HepG2 (cell line): ENCODE results near the gene G0S2. TPM values are rescaled to one million over a fixed set of nuclear protein-coding genes. Genes with fewer than 3 reads are reported as not detected.

Experiments used
- ISX ChIP-seq: sonication (generic); formaldehyde crosslinking; conservative IDR thresholded peaks from 2 replicates; pipeline ENCODE4 v1.5.0; 2020; ENCODE audit warnings: missing genetic modification reagents
- PHF21A ChIP-seq: sonication (generic); formaldehyde crosslinking; IDR thresholded peaks from 2 replicates; pipeline ENCODE4 v1.5.0; 2020; ENCODE audit warnings: mild to moderate bottlenecking, missing genetic modification reagents
- RFXAP ChIP-seq: sonication (generic); formaldehyde crosslinking; IDR thresholded peaks from 2 replicates; pipeline ENCODE4 v1.4.0; 2020; ENCODE audit warnings: missing genetic modification reagents, borderline replicate concordance
- TEAD2 ChIP-seq: sonication (generic); formaldehyde crosslinking; IDR thresholded peaks from 2 replicates; pipeline ENCODE4 v1.9.0; 2021; ENCODE audit warnings: missing genetic modification reagents
- TEAD3 ChIP-seq: optimal IDR thresholded peaks from 2 replicates; pipeline ENCODE3; 2016; ENCODE audit warnings: borderline replicate concordance
- ZFY ChIP-seq: sonication (generic); formaldehyde crosslinking; IDR thresholded peaks from 2 replicates; pipeline ENCODE4 v1.4.0; 2020; ENCODE audit warnings: missing genetic modification reagents
- ZNF674 ChIP-seq: sonication (generic); formaldehyde crosslinking; IDR thresholded peaks from 2 replicates; pipeline ENCODE4 v1.5.0; 2020; ENCODE audit warnings: low read depth, mild to moderate bottlenecking, missing genetic modification reagents
- polyA plus RNA-seq, 8 experiments: library from polyadenylated mRNA; depleted of rRNA in 3 of 8; stranded (reverse) in 7 of 8; unstranded in 1 of 8; fragments of >200 nt; fragmentation: Illumina TruSeq in 4 of 8; extraction: Trizol in 4 of 8; gene quantifications; 2 replicates each; pipeline versions ENCODE4 v1.2.1 to v1.2.3, GENCODE V29; 2011 to 2016; ENCODE audit warnings: low read depth in 4 of 8, missing spikeins in 1 of 8, mixed read lengths in 1 of 8; ENCODE audit not compliant: insufficient read depth in 1 of 8
- total RNA-seq, 5 experiments: library from RNA; depleted of rRNA; stranded (reverse); fragments of >200 nt; fragmentation: Illumina TruSeq; extraction: Trizol; gene quantifications; 2 replicates each; pipeline ENCODE4 v1.2.3, GENCODE V29; 2016; ENCODE audit warnings: low read depth in 1 of 5
- TF ChIP-seq, protein P1 (sequence below): sonication (generic); formaldehyde crosslinking; IDR thresholded peaks from 2 replicates; pipeline ENCODE4 v1.8.1; 2022; ENCODE audit warnings: low read depth, mild to moderate bottlenecking, missing genetic modification reagents
- TF ChIP-seq, protein P2 (sequence below): sonication (generic); formaldehyde crosslinking; conservative IDR thresholded peaks from 2 replicates; pipeline ENCODE4 v1.8.1; 2023; ENCODE audit warnings: missing genetic modification reagents
- TF ChIP-seq, protein P3 (sequence below): sonication (generic); formaldehyde crosslinking; IDR thresholded peaks from 2 replicates; pipeline ENCODE4 v1.5.1; 2020; ENCODE audit warnings: missing genetic modification reagents, mild to moderate bottlenecking, borderline replicate concordance

Gene G0S2
- total and polyA plus RNA-seq, 2 of the 13 experiments (the other 11 are each of a cell fraction or from before 2014, with no cell fraction given) = not detected

DNA sequence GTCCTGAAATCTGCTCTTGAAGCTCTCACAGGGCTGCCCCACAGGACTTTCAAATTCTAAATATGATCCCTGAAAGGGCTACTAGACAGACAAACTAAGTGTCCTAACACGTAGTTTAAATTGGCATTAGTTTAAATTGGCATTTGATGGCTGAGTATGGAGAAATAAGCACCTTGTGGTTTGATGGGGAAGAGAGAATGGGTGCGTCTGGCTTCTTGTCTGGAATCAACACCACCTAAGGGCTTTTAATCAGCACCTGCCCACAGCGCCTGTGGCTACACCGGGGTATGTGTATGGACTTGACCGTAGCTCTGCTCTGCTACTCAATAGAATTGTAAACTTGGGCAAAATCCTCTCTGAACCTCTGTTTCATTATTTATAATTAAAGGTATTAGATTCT is 17.3 kb upstream of the G0S2 start (continued):
- TF ChIP-seq, protein P1, sequence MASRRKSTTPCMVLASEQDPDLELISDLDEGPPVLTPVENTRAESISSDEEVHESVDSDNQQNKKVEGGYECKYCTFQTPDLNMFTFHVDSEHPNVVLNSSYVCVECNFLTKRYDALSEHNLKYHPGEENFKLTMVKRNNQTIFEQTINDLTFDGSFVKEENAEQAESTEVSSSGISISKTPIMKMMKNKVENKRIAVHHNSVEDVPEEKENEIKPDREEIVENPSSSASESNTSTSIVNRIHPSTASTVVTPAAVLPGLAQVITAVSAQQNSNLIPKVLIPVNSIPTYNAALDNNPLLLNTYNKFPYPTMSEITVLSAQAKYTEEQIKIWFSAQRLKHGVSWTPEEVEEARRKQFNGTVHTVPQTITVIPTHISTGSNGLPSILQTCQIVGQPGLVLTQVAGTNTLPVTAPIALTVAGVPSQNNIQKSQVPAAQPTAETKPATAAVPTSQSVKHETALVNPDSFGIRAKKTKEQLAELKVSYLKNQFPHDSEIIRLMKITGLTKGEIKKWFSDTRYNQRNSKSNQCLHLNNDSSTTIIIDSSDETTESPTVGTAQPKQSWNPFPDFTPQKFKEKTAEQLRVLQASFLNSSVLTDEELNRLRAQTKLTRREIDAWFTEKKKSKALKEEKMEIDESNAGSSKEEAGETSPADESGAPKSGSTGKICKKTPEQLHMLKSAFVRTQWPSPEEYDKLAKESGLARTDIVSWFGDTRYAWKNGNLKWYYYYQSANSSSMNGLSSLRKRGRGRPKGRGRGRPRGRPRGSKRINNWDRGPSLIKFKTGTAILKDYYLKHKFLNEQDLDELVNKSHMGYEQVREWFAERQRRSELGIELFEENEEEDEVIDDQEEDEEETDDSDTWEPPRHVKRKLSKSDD (CRISPR knock-in tag) = no peak
- TF ChIP-seq RFXAP (CRISPR knock-in tag) = no peak
- TF ChIP-seq TEAD2 (CRISPR knock-in tag) = no peak
- TF ChIP-seq ZNF674 (CRISPR knock-in tag) = no peak
- TF ChIP-seq ISX = no peak
- TF ChIP-seq, protein P2, sequence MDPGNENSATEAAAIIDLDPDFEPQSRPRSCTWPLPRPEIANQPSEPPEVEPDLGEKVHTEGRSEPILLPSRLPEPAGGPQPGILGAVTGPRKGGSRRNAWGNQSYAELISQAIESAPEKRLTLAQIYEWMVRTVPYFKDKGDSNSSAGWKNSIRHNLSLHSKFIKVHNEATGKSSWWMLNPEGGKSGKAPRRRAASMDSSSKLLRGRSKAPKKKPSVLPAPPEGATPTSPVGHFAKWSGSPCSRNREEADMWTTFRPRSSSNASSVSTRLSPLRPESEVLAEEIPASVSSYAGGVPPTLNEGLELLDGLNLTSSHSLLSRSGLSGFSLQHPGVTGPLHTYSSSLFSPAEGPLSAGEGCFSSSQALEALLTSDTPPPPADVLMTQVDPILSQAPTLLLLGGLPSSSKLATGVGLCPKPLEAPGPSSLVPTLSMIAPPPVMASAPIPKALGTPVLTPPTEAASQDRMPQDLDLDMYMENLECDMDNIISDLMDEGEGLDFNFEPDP (CRISPR knock-in tag) = no peak
- TF ChIP-seq TEAD3 (CRISPR knock-in tag) = no peak
- no peak for TF ChIP-seq ZFY (CRISPR knock-in tag)
- TF ChIP-seq, protein P3, sequence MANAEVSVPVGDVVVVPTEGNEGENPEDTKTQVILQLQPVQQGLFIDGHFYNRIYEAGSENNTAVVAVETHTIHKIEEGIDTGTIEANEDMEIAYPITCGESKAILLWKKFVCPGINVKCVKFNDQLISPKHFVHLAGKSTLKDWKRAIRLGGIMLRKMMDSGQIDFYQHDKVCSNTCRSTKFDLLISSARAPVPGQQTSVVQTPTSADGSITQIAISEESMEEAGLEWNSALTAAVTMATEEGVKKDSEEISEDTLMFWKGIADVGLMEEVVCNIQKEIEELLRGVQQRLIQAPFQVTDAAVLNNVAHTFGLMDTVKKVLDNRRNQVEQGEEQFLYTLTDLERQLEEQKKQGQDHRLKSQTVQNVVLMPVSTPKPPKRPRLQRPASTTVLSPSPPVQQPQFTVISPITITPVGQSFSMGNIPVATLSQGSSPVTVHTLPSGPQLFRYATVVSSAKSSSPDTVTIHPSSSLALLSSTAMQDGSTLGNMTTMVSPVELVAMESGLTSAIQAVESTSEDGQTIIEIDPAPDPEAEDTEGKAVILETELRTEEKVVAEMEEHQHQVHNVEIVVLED = no peak
- no peak for TF ChIP-seq PHF21A (CRISPR knock-in tag)
